GM12872 (cell line): Measurements from ENCODE around the gene RFX3.

Experiments used
- TF ChIP-seq, protein P1 (sequence below): IDR thresholded peaks from 3 replicates; pipeline ENCODE4 v1.5.1; 2011; ENCODE audit warnings: low read depth, mild to moderate bottlenecking, low read length, moderate library complexity; ENCODE audit not compliant: insufficient read depth

The RFX3 gene

GRCh38 chr9:3433754-3434153, 92.0 kb downstream of the RFX3 start:
- TF ChIP-seq, protein P1, sequence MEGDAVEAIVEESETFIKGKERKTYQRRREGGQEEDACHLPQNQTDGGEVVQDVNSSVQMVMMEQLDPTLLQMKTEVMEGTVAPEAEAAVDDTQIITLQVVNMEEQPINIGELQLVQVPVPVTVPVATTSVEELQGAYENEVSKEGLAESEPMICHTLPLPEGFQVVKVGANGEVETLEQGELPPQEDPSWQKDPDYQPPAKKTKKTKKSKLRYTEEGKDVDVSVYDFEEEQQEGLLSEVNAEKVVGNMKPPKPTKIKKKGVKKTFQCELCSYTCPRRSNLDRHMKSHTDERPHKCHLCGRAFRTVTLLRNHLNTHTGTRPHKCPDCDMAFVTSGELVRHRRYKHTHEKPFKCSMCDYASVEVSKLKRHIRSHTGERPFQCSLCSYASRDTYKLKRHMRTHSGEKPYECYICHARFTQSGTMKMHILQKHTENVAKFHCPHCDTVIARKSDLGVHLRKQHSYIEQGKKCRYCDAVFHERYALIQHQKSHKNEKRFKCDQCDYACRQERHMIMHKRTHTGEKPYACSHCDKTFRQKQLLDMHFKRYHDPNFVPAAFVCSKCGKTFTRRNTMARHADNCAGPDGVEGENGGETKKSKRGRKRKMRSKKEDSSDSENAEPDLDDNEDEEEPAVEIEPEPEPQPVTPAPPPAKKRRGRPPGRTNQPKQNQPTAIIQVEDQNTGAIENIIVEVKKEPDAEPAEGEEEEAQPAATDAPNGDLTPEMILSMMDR = no peak

DNA sequence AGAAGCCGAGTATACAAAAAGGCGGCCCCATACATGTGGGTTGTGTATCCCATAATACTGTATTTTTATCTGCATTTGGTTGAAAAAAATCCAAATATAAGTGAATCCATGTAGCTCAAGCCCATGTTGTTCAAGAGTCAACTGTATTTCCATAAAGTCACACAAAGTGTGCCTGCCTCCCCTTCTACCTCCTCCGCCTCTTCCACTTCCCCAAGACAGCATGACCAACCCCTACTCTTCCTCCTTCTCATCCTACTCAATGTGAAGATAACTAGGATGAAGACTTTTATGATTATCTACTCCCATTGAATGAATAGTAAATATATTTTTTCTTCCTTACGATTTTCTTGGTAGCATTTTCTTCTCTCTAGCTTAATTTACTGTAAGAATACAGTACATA, 92.7 kb downstream of the RFX3 start:
- TF ChIP-seq, protein P1 = no peak

GRCh38 chr9:3431890-3432289, 93.9 kb downstream of the RFX3 start:
- TF ChIP-seq, protein P1 = no peak

GRCh38 chr9:3419893-3420292, 105.9 kb downstream of the RFX3 start:
- TF ChIP-seq, protein P1 = no peak

GRCh38 chr9:3415906-3416305, 109.9 kb downstream of the RFX3 start:
- TF ChIP-seq, protein P1 = no peak

GRCh38 chr9:3413984-3414383, 111.8 kb downstream of the RFX3 start:
- TF ChIP-seq, protein P1 = no peak

- TF ChIP-seq, protein P1 = no peak
Measured at GRCh38 chr9:3410461-3410860, 115.3 kb downstream of the RFX3 start.

- TF ChIP-seq, protein P1 = no peak
Measured at GRCh38 chr9:3409453-3409852, 116.3 kb downstream of the RFX3 start.
